HG03521 (cell line): Measurements from ENCODE around the gene UBR1.

ENCODE experiments used
- ATAC-seq: cut with Tn5 transposase; IDR thresholded peaks from one replicate; pipeline ENCODE4 v1.9.1; 2021; ENCODE audit warnings: mild to moderate bottlenecking, moderate library complexity; ENCODE audit not compliant: unreplicated experiment

UBR1 gene

DNA sequence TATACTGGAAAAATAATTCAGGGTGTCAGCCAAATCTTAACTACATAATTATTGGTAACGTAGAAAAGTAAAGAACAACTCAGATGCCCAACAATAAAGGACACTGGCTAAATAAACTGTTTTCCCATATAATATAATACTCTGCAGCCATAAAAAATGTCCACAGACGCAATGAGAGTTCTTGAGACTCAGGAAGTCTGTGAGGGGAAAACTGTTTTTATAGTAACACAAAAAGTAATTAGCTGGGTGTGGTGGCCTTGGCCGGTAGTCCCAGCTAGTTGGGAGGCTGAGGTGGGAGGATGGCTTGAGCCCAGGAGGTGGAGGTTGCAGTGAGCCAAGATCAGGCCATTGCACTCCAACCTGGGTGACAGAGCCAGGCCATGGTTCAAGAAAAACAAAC is 5.5 kb upstream of the UBR1 start:
- no peak for ATAC-seq

DNA sequence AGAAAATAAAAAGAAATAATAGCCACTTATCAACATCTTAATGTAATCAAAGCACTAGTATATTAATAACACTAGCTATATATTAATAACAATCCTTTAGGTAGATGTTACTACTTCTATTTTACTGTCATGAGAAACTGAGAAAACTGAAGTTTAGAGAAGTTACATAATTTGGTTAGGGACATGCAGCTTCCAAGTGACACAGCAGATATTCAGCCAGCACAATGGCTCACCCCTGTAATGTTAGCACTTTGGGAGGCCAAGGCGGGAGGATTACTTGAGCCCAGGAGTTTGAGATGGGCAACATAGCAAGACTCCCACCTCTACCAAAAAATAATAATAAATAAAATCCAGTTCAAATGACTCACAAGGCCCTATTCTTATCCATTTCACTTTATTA is 1.9 kb upstream of the UBR1 start:
- ATAC-seq, result no peak

GRCh38 chr15:43106486-43106829 is 620 bp upstream of the UBR1 start:
- no peak for ATAC-seq

DNA sequence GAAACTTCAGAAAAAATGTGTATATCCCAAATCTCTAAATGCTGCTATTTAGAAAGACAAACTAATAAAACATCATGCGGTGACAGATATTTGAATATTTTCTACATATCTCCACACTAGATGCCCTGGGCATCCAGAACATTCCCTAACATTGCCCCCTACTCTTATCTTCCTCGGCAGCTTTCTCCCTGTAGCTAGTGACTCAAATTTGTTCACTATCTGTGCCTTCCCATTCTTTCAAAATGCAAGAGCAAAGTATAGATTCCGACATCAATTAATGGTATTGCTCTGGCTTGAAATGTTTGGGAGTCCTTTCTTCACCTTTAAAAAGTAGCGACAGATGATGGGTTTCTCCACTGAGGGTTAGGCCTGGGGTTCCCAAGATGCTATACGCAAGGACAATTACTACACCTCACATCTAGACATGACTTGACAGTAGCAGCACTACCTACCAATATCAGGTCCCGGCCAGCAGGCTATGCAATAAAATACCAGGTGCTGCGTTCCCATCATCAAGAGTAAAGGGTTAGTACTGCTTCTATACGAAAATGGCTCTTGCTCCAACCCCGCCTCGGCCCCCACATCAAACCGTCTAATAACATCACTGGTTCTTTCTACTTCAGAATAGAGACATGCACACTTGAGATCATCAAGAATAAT is 631 bp downstream of the UBR1 start:
- no peak for ATAC-seq

GRCh38 chr15:43104426-43104825 is 1.4 kb downstream of the UBR1 start:
- ATAC-seq, result no peak

- ATAC-seq, result no peak
Observed at GRCh38 chr15:43103907-43104306, 1.9 kb downstream of the UBR1 start.

- no peak for ATAC-seq
Observed at GRCh38 chr15:43102187-43102586, 3.7 kb downstream of the UBR1 start.

DNA sequence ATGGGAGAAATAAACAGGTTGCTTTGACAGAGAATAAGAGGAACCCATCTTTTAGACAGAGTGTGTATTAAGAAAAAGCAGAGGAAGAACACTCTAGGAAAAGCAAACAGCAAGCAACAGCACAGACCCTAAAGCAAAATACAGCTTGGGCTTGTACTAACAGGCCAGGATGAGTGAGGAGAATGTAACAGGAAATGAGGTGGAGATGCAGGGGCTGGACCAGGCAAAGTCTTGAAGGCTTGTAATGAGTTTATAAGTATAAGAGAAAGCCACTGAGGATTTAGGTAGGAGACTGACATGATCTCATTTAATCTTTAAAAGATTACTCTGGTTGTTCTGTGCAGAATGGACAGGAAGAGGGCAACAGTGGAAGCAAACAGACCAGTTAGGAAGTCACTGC is 4.9 kb downstream of the UBR1 start:
- ATAC-seq, result no peak

GRCh38 chr15:43099105-43099845 is 6.6 kb downstream of the UBR1 start:
- no peak for ATAC-seq

- ATAC-seq, result no peak
Observed at GRCh38 chr15:43096411-43096810, 9.4 kb downstream of the UBR1 start.

DNA sequence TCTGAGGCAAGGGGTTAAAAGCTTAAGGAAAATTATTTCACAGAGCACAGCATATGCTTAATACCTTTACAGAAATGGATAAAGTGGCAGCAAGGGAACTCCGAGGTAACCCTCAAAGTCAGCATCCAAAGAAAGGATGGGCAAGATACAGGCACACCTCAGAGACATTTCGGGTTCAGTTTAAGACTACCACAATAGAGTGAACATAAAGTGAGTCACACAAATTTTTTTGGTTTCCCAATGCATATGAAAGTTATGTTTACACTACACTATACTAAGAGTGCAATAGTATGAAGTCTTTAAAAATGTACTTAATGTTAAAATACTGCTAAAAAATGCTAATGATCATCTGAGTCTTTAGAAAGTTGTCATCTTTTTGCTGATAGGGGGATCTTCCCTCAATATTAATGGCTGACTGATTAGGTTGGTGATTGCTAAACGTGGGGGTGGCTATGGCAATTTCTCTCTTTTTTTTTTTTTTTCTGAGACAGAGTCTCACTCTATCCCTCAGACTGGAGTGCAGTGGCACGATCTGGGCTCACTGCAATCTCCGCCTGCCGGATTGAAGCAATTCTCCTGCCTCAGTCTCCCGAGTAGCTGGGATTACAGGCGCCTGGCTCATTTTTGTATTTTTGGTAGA is 10.0 kb downstream of the UBR1 start:
- no peak for ATAC-seq

- no peak for ATAC-seq
Observed at GRCh38 chr15:43095243-43095642, 10.6 kb downstream of the UBR1 start.

DNA sequence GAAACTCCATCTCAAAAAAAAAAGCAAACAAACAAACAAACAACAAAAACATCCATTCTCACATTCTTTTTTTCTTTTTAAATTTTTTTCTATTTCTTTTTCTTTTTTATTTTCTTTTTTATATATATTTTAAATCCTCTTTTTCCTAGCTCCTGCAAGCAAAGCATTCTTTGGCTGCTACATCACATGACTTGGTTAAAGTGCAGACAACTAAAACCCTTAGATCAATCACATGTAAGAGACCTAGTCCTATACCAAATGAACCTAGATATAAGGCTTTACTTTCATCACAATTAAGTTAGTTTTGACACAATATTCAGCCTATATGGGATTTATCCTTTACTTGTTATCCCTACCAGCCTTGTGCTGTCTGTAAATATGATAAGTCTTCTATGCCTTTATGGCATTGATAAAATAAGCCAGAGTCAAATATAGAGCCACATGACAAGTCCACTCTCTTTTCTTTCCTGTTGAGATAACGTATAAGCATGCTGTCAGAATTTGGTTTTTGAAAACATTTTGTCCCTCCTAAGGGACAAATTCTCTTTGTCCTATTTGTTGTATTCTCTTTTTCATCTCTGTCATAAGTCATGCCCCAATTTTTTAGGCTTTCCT is 11.3 kb downstream of the UBR1 start:
- no peak for ATAC-seq

GRCh38 chr15:43093026-43093425 is 12.8 kb downstream of the UBR1 start:
- no peak for ATAC-seq

DNA sequence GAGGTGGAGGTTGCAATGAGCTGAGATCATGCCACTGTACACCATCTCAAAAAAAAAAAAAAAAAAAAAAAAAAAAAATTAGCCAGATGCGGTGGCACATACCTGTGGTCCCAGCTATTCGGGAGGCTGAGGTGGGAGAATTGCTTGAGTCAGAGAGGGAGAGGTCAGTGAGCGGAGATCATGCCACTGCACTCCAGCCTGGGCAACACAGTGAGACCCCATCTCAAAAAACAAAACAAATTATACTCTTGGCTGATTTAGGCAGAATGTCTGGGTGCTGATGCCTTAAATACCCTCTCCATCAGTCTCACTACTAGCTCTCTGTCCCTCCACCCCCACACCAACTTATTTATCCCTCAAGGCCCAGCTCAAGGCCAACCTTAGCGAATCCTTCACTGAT is 14.0 kb downstream of the UBR1 start:
- no peak for ATAC-seq

DNA sequence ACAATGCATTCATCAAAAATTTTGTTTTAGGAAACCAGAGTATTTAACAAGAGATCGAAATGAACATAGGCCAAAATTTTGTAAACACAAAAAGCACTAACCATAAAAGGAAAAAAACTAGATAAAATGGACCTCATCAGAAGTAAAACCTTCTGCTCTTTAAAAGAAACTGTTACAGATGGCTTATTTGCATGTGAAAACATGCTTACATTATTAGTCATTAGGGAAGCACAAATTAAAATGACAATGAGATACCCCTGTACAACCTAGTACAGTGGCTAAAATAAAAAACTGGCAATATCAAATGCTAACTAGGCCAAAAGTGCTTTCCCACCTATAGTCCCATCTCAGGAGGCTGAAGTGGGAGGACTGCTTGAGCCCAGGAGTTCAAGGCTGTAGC is 19.3 kb downstream of the UBR1 start:
- ATAC-seq, result no peak

DNA sequence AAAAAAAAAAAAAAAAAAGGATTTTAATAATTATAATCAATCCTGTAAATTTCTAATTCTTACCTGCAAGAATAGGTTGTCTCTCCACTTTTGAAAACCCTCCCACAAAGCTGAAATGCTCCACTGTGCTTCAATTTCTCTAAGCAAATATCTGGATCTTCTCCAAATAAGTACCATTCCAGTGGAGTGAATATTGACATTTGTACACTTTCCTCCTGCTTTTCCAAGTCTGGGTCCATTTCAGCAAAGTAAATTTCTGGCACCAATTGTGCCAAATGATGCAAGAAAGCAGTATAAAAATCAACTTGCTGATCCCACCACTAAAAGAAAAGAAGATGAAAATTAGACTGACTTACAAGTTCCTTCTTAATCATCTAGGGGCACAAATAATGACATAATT is 19.9 kb downstream of the UBR1 start:
- ATAC-seq, result no peak

DNA sequence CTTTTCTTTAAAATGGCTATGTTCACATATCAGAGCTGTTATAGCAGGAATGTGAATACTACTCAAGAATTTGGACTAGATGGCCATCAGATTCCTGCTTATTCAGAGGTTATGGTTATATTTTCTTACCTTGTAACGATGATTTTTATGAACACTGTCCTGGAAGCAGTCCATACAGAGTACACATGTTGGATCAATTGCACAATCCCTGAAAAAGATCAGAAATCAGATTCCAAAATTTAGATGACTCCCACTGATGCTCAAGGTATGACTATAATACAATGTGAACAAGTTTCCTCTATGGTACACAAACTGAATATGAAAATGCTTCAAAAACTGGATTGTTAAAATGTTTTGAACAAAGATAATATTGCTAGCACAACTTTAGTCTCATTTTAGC is 23.3 kb downstream of the UBR1 start:
- no peak for ATAC-seq

DNA sequence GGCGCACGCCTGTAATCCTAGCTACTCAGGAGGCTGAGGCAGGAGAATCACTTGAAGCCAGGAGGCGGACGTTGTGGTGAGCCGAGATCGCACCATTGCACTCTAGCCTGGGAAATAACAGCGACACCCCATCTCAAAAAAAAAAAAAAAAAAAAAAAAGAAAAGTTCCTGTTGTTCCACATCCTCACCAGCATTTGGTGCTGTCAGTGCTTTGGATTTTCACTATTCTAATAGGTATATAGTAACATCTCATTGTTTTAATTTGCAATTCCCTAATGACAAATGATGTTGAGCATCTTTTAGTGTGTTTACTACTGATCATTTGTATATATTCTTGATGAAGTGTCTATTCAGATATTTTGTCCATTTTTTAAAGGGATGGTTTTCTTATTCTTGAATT is 24.6 kb downstream of the UBR1 start:
- no peak for ATAC-seq

DNA sequence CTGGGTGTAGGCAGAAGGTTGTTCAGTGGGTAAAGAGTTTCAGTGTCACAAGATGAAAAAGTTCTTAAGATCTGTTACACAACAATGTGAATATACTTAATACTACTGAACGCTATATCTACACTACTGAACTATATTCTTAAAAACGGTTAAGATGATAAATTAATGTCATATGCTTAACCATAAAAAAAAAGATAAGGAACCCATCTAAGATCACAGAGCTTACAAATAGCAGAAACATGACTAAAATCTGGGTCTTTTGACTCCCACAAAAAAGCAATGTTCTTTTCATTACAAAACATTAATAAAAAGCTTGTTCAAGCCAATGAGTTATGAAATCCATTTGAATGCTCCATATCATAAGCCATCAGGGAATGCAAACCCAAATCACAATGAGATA is 34.4 kb downstream of the UBR1 start:
- no peak for ATAC-seq

DNA sequence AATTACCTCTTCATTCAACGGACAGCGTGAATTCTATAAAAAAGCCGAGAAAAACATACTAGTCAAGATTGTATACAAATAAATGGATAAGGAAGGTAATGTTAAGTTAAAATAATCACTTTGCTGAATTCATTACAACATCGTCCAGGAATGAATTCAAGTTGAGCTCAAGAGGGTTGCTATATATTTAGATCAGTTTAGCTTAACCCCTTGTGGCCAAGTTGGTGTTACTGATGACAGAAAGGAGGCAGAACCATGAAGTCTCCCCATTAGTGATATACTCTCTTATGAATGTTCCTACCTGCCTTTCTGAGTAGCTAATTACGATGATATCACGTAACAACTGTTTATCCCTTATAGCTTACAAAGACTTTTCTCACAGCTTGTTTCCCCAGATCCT is 34.9 kb downstream of the UBR1 start:
- no peak for ATAC-seq

DNA sequence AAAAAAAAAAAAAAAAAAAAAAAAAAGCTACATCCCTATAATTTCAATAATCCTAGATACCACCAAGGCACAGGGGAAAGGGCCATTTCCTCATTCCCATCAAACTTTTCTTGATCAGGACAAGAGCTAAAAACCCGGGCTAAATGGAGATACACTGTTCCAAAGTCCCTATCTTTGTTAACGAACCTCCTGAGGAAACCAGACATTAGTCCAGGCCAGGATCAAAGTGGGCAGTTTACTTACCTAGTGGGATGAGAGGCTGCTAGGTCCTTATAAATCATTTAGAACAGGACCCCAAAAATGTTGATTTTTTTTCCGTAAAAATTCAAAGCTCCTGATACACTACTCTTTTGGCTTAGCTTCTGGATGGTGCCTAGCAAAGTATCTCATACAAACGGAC is 35.6 kb downstream of the UBR1 start:
- no peak for ATAC-seq
